Measurements from ENCODE around the gene ATP1B3. TPM values are rescaled to one million over a fixed set of nuclear protein-coding genes. Genes with fewer than 3 reads are reported as not detected.

The ATP1B3 gene
- total RNA-seq, 1 donor from 2014 or later = 248 TPM

GRCh38 chr3:141839389-141839788 is 37.1 kb upstream of the ATP1B3 start:
- H3K4me3 Mint-ChIP-seq (ENCODE audit: unreplicated experiment) = no peak overlapping the region
- Histone ChIP-seq H3K4me1 (ENCODE audit: insufficient read depth, low read length) (peaks cover 11% of the 10 kb centered on the region), H3K4me2 (ENCODE audit: low read length) (no peak overlapping the region), H3K4me3 (ENCODE audit: insufficient read depth, low read depth, low read length) (no peak overlapping the region), H3K79me2 (ENCODE audit: insufficient read depth, low read length) (no peaks in the 10 kb centered on the region), H3K36me3 (ENCODE audit: insufficient read depth, low read length) (no peaks in the 10 kb centered on the region), H4K20me1 (ENCODE audit: insufficient read depth, low read length) (no peaks in the 10 kb centered on the region), H3K9me3 (ENCODE audit: insufficient read depth, low read depth, low read length) (no peaks in the 10 kb centered on the region), H3K9ac (ENCODE audit: low read length) (no peak overlapping the region), H3K27me3 (ENCODE audit: insufficient read depth, low read length) (no peaks in the 10 kb centered on the region), H3K27ac (ENCODE audit: low read depth, low read length) (no peak overlapping the region), H2AFZ (ENCODE audit: low read depth, low read length) (no peak overlapping the region)
- H3K9me3 Mint-ChIP-seq (ENCODE audit: unreplicated experiment) = no peaks in the 10 kb centered on the region
- no peak for FAIRE-seq
- TF ChIP-seq EZH2 (IDR thresholded peaks at IDR 0.05; ENCODE audit: insufficient read depth, low read length) = no peak
- no peak for TF ChIP-seq CTCF (IDR thresholded peaks at IDR 0.05; ENCODE audit: insufficient read depth, low read depth, low read length)
- no peak for DNase-seq (ENCODE audit: low read depth)
- H3K27ac Mint-ChIP-seq (ENCODE audit: unreplicated experiment) = no peak overlapping the region
- no peaks in the 10 kb centered on the region for H3K27me3 Mint-ChIP-seq (ENCODE audit: low read depth, unreplicated experiment)
- H3K36me3 Mint-ChIP-seq (ENCODE audit: low read depth, unreplicated experiment) = no peaks in the 10 kb centered on the region
- peaks cover 8% of the 10 kb centered on the region for H3K4me1 Mint-ChIP-seq (ENCODE audit: low read depth, unreplicated experiment)

GRCh38 chr3:141840737-141841544 is 35.5 kb upstream of the ATP1B3 start:
- Histone ChIP-seq H3K4me2 (ENCODE audit: low read length) (peak overlapping the region; percentile 75), H3K4me1 (ENCODE audit: insufficient read depth, low read length) (peaks cover 11% of the 10 kb centered on the region), H3K9ac (ENCODE audit: low read length) (peak overlapping the region; percentile 17), H2AFZ (ENCODE audit: low read depth, low read length) (peak overlapping the region; percentile 47), H3K27ac (ENCODE audit: low read depth, low read length) (peak overlapping the region; percentile 55), H3K9me3 (ENCODE audit: insufficient read depth, low read depth, low read length) (no peaks in the 10 kb centered on the region), H3K79me2 (ENCODE audit: insufficient read depth, low read length) (no peaks in the 10 kb centered on the region), H3K36me3 (ENCODE audit: insufficient read depth, low read length) (no peaks in the 10 kb centered on the region), H3K4me3 (ENCODE audit: insufficient read depth, low read depth, low read length) (peak overlapping the region; percentile 33), H4K20me1 (ENCODE audit: insufficient read depth, low read length) (no peaks in the 10 kb centered on the region), H3K27me3 (ENCODE audit: insufficient read depth, low read length) (no peaks in the 10 kb centered on the region)
- Mint-ChIP-seq H3K9me3 (ENCODE audit: unreplicated experiment) (no peaks in the 10 kb centered on the region), H3K27me3 (ENCODE audit: low read depth, unreplicated experiment) (no peaks in the 10 kb centered on the region), H3K36me3 (ENCODE audit: low read depth, unreplicated experiment) (no peaks in the 10 kb centered on the region), H3K4me1 (ENCODE audit: low read depth, unreplicated experiment) (peaks cover 8% of the 10 kb centered on the region), H3K27ac (ENCODE audit: unreplicated experiment) (peak overlapping the region; percentile 41), H3K4me3 (ENCODE audit: unreplicated experiment) (no peak overlapping the region)
- DNase-seq (ENCODE audit: low read depth) = peak; percentile 79
- FAIRE-seq = no peak
- no peak for TF ChIP-seq CTCF (IDR thresholded peaks at IDR 0.05; ENCODE audit: insufficient read depth, low read depth, low read length)

- no peaks in the 10 kb centered on the region for H3K27me3 ChIP-seq (ENCODE audit: insufficient read depth, low read length)
- no peak overlapping the region for H3K4me3 Mint-ChIP-seq (ENCODE audit: unreplicated experiment)
- FAIRE-seq = no peak
- H3K9ac ChIP-seq (ENCODE audit: low read length) = no peak overlapping the region
- H4K20me1 ChIP-seq (ENCODE audit: insufficient read depth, low read length) = no peaks in the 10 kb centered on the region
- peaks cover 2% of the 10 kb centered on the region for H3K36me3 Mint-ChIP-seq (ENCODE audit: low read depth, unreplicated experiment)
- no peaks in the 10 kb centered on the region for H3K36me3 ChIP-seq (ENCODE audit: insufficient read depth, low read length)
- H3K27me3 Mint-ChIP-seq (ENCODE audit: low read depth, unreplicated experiment) = no peaks in the 10 kb centered on the region
- peaks cover 8% of the 10 kb centered on the region for H3K4me1 Mint-ChIP-seq (ENCODE audit: low read depth, unreplicated experiment)
- H2AFZ ChIP-seq (ENCODE audit: low read depth, low read length) = no peak overlapping the region
- no peak overlapping the region for H3K4me3 ChIP-seq (ENCODE audit: insufficient read depth, low read depth, low read length)
- no peak for TF ChIP-seq CTCF (IDR thresholded peaks at IDR 0.05; ENCODE audit: insufficient read depth, low read depth, low read length)
- TF ChIP-seq EZH2 (IDR thresholded peaks at IDR 0.05; ENCODE audit: insufficient read depth, low read length) = no peak
- no peak overlapping the region for H3K27ac Mint-ChIP-seq (ENCODE audit: unreplicated experiment)
- no peak overlapping the region for H3K4me2 ChIP-seq (ENCODE audit: low read length)
- no peak for DNase-seq (ENCODE audit: low read depth)
- H3K79me2 ChIP-seq (ENCODE audit: insufficient read depth, low read length) = no peaks in the 10 kb centered on the region
- H3K9me3 Mint-ChIP-seq (ENCODE audit: unreplicated experiment) = no peaks in the 10 kb centered on the region
- H3K4me1 ChIP-seq (ENCODE audit: insufficient read depth, low read length) = peaks cover 11% of the 10 kb centered on the region
- H3K9me3 ChIP-seq (ENCODE audit: insufficient read depth, low read depth, low read length) = no peaks in the 10 kb centered on the region
- no peak overlapping the region for H3K27ac ChIP-seq (ENCODE audit: low read depth, low read length)
These were observed 32.3 kb upstream of the ATP1B3 start for GRCh38 chr3:141844108-141844507.
